LNCAP (cell line): ENCODE data around the gene TBC1D13.

ENCODE experiments used
- CTCF ChIP-seq: fragments of 450-650 bp; IDR thresholded peaks from 2 replicates; pipeline ENCODE4 v1.5.1; 2017; ENCODE audit warnings: mild to moderate bottlenecking

Gene TBC1D13

DNA sequence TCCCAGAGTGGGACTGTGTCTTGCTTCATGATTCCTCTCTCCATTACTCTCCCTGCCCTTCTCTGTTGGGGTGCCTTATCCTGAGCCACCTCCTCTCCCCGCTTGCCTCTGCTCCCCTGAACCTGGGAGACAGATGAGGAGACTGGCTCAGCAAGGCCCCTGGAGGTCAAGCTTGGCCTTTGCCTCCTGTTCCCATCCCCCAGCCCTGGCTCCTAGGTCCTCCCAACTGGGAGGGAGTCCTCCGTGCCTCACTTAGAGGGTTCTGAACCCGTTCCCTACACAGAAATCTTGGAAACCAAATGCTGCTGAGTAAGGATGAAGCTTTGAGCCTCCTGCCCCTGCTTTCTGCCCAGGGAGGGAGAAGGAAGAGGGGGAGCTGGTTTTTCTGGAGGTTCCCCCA is 21.5 kb downstream of the TBC1D13 start:
- no peak for TF ChIP-seq CTCF

GRCh38 chr9:128809036-128809599 is 22.1 kb downstream of the TBC1D13 start:
- TF ChIP-seq CTCF = no peak

- TF ChIP-seq CTCF = no peak
These were observed 22.8 kb downstream of the TBC1D13 start for GRCh38 chr9:128809831-128810230.

- no peak for TF ChIP-seq CTCF
These were observed 23.8 kb downstream of the TBC1D13 start for GRCh38 chr9:128810873-128811272.

DNA sequence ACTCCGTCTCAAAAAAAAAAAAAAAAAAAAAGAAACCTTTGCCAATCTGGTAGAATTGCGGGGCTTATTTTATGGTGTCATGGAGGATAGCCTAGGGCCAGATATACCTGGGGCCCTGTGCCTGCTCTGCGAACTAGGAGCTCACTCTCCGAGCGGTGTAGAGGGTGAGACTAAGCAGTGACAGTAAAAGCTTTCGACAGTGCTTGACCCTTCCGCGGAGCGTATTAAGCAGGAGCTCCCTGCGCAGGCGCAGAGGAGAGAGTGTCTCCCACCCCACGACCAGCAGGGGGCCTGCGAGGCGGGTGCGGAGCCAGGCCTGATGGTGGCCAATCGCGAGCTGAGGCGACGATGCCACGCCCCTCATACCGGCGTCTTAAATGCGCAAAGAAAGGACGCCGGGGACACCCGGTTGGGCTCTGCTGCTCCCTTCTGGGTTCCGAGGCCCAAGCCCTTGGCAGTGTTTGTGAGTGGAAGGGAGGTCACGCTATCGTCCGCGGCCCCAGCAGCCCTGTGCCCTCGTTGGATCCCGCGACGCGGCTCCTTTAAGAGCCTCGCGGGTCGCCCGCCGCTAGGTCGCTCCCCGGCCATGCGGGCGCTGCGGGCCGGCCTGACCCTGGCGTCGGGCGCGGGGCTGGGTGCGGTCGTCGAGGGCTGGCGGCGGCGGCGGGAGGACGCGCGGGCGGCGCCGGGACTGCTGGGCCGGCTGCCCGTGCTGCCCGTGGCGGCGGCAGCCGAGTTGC is 31.2 kb downstream of the TBC1D13 start, which contains the start of gene ENDOG:
TSS of gene ENDOG (plus strand) at position 402 of the 740 bp plus-strand sequence. CDS start at position 587, 185 bp downstream.
- peak; percentile 87 for TF ChIP-seq CTCF

- no peak for TF ChIP-seq CTCF
These were observed 32.0 kb downstream of the TBC1D13 start for GRCh38 chr9:128818839-128819715.
